Activated CD4-positive, alpha-beta T cell treated with anti-CD3 and anti-CD28 coated beads for 48 hours (primary cell): ENCODE measurements around the gene CAPN5.

Source experiments
- DNase-seq: peaks from one replicate; pipeline ENCODE4 v3.0.0-alpha.2; 2020

CAPN5 gene

GRCh38 chr11:77154381-77155081 lies 87.8 kb downstream of the CAPN5 start:
- no peak for DNase-seq

- DNase-seq: no peak
Observed at GRCh38 chr11:77155082-77155475, 88.3 kb downstream of the CAPN5 start.

GRCh38 chr11:77155556-77156130 lies 88.9 kb downstream of the CAPN5 start:
- DNase-seq: no peak

DNA sequence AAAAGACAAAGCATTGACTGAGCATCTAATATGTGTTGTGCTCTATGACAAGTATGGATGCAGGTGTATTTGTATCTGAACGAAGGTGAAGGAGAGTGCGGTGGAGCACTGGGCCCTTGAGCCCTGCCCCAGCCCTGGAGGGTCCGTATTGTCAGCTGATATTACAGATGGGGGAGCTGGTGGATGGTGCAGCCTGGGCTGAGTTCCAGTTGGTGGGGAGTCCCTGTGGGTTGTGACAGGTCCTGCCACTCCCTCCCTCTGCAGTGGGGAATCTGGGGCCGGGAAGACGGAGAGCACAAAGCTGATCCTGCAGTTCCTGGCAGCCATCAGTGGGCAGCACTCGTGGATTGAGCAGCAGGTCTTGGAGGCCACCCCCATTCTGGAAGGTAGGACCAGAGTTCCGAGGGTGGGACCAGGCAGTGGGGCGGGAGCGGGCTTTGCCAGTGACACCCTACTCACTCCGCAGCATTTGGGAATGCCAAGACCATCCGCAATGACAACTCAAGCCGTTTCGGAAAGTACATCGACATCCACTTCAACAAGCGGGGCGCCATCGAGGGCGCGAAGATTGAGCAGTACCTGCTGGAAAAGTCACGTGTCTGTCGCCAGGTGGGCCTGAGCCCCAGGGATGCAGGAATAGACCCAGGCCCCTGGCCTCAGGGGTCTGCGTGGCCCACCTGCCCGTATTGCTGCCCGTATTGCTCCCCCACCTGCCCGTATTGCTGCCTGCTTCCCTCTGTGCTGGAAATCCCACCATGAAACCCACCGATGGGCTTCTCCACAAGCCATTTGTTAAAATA lies 89.8 kb downstream of the CAPN5 start:
- DNase-seq: no peak

- DNase-seq: no peak
Observed at GRCh38 chr11:77158041-77158695, 91.4 kb downstream of the CAPN5 start.

- DNase-seq: no peak
Observed at GRCh38 chr11:77159219-77159936, 92.6 kb downstream of the CAPN5 start.

GRCh38 chr11:77159937-77160495 lies 93.2 kb downstream of the CAPN5 start:
- no peak for DNase-seq

DNA sequence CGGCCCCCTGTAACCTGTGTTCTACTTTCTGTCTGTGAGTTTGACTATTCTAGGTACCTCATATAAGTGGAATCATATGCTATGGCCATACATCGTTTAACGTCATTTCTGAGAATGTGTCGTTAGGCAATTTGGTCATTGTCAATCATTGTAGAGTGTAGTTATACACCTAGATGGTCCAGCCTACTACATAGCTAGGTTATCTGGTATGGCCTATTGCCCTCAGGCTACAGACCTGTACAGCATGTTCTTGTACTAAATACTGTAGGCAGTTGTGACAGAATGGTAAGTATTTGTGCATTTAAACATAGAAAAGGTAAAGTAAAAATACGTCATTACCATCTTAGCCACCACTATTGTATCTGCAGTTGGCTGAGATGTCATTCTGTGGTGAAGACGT lies 96.5 kb downstream of the CAPN5 start:
- DNase-seq: no peak

DNA sequence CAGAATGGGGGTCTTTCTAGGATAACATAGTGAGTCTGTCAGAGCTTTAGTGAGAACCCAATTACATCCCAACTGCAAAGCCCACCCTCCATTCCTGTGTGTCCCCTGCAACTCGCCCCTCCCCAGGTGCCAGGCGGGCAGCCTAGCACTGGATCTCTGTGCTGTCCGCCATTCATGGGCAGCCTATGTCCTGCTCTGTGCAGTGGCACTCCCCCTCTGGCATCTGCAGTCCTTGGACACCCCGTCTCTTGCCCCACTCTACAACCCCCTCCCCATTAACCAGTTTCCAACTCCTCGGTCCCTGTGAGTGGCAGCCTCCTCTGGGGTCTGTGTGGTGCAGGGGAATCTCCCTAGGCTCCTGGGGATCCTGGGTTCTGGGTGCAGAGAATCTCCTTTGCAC lies 98.3 kb downstream of the CAPN5 start:
- DNase-seq: no peak

- DNase-seq: no peak
Observed at GRCh38 chr11:77166021-77166420, 99.2 kb downstream of the CAPN5 start.

DNA sequence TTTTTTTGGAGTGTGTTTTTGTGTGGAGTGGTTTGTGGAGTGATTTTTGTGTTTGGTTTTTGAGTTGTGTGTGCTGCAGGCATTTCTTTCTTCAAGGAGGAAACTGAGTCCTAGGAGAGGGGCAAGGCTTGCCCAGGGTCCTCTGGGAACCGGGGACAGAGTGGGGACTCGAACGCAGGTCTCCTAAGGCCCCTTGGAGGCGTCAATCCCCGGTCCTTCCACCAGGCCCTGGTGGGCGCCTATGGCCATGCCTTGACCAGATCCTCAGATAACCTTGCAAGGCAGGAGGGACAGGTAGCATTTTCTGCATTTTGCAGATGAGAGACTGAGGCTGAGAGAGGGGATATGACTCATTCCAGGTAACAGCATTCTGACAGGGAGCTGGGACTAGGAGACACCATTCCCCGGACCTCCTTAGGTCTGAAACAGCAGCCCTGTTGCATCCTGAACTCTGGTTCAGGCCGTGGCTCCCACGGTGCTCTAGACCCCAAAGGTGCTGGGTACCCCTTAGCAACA lies 100.4 kb downstream of the CAPN5 start:
- DNase-seq: no peak

DNA sequence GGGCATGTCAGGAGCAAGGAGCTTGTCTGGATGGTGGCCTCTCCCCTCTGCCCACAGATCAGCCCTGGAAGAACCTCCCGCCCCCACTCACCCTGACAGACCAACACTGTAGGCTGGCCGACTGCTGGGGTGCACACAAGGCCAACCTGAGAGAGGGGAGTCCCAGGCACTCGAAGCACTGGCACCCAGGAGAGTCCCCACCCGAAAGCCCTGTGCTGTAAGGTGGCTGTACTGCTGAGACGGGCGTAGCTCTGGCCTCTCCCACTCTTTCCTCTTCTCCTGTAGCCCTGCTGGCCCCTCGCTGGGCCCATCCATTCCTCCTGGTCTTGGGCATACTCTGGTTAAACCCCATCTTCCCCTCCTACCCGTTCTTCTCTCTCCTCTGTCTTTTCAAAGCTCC lies 101.0 kb downstream of the CAPN5 start:
- no peak for DNase-seq

DNA sequence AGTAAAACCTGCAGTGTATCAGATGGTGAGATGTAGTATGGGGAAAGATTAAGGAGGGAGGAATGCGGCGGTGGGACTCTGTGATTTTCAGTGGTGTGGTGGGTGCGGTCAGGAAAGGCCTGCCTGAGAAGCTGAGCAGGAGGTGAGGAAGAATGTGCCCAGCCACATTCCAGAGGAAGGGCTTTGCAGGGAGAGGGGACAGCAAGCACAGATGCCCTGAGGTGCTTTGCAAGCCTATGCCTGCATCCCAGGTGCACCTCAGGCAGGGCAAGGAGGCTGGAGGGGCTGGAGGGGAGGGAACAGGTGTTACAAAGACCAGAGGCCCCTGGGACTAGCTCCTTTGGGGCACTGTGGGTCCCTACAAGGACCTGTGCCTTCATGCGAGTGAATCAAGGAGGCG lies 103.3 kb downstream of the CAPN5 start:
- DNase-seq: no peak

DNA sequence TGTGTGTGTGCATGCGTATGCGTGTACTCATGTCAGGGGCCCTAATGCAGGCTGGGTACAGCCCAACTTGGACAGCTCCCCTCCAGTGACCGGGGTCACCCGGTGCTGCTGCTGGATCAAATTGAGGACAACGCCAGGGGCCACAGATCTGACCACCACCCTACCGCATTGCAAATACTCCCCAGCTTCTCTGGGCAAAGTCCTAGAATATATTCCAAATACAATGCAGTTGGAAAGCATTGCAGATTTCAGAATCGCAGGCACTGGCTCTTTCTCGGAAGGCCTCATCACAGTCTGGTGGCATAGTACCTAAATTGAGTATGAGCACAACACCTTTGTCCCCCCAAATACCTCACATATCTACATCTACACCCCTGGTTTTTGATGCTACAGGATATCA lies 104.5 kb downstream of the CAPN5 start:
- DNase-seq: no peak

- DNase-seq: no peak
Observed at GRCh38 chr11:77171885-77172665, 105.3 kb downstream of the CAPN5 start.

DNA sequence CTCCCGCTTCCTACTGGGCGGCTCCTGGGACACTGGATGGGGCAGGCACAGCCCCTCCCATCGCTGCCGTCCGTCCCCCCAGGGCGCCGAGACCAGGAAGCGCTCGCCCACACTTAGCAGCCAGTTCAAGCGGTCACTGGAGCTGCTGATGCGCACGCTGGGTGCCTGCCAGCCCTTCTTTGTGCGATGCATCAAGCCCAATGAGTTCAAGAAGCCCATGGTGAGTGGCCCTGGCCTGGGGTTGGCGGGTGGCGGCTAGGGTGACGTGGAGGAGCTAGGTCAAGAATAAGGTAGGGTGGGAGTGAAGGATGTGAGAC lies 105.9 kb downstream of the CAPN5 start:
- DNase-seq: no peak

DNA sequence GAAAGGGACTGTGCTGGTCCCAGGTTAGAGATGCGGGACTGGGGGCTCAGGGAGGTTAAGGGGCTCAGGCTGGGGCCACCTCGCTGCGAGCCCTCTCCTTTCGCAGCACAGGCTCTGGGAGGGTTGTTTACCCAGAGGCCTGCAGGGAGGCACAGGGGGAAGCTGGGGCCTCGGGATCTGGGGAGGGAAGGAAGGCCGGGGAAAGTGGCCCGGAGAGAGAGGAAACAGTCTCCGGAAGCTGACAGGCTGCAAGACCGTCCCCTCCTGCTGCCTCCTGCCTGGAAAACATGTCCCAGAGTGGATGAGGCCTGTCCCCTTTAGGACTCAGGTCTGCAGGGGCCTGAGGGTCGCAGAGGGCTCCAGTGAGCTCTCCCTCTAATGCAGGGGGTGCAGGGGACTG lies 106.7 kb downstream of the CAPN5 start:
- DNase-seq: no peak

DNA sequence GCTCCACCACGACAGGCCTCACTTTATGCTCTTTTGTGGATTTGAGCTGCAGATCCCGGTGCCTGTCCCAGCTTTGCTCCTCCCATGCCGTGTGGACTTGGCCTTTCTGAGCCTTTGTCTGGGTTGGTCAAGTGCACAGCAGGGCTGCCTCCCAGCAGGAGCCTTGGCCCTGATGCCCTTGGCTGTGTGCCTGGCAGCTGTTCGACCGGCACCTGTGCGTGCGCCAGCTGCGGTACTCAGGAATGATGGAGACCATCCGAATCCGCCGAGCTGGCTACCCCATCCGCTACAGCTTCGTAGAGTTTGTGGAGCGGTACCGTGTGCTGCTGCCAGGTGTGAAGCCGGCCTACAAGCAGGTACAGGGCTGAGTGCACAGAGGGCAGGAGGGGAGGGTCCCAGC lies 107.8 kb downstream of the CAPN5 start:
- DNase-seq: no peak

DNA sequence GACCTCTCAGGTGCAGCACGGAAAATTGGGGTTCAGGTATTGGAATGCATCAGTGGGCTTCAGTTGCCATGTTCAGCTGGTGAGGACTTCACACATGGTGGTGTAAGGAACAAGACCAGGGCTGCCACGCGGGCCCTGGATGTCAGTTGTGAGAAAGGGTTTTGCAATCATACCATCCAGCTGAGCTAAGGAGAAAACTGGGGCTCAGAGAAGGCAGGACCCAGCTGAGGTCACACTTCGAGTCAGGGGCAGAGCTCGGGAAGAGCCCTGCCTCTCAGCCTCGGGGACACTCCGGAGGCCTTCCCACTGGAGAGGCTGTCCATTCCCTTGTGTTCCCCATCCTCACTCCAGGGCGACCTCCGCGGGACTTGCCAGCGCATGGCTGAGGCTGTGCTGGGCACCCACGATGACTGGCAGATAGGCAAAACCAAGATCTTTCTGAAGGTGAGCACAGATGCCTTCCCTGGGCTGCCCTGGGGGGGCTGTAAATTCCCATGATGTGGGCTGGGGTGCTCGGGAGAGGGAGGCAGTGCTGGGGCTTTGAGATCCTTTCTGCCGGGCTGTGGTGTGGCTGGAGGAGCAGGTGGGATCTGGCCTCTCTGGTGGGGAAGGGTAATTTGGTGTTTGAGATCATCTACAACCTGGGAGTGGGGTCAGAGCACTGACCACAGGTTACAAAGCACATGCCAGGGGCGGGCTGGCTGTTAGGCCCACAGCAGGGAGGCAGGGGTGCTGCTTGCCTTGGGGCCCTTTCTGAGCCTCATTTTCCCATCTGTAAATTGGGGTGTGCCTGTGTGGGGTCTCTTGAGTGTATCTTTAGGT lies 108.5 kb downstream of the CAPN5 start:
- no peak for DNase-seq
